Psoas muscle (tissue), 8 donors: ENCODE data around the gene TSPAN14. TPM values are rescaled to one million over a fixed set of nuclear protein-coding genes. Genes with fewer than 3 reads are reported as not detected.

Experiments used
- ATAC-seq, 4 donors: fragments of 200-7000 bp; cut with Tn5 transposase; one replicate each; pipeline ENCODE4 v1.9.1; 2020; ENCODE audit warnings: moderate library complexity in 3 of 4, mild to moderate bottlenecking in 2 of 4
- DNase-seq, 2 donors: peaks; one replicate each; pipeline ENCODE4 v3.0.0-alpha.2; 2020
- H3K27ac ChIP-seq: fragments of 200-600 bp; one replicate; pipeline ENCODE4 v1.8.0; 2022
- H3K27me3 ChIP-seq, 3 donors: fragments of 200-600 bp in 1 of 3; one replicate each; pipeline versions ENCODE4 v1.6.1 to v1.8.0; 2013 to 2022; ENCODE audit warnings: low read length in 2 of 3, mild to moderate bottlenecking in 2 of 3, moderate library complexity in 1 of 3; ENCODE audit not compliant: insufficient read depth in 3 of 3
- H3K36me3 ChIP-seq, 2 donors: fragments of 200-600 bp in 1 of 2; one replicate each; pipeline versions ENCODE4 v1.6.1 to v1.8.0; 2013 to 2022; ENCODE audit warnings: low read depth in 1 of 2, mild to moderate bottlenecking in 1 of 2, moderate library complexity in 1 of 2; ENCODE audit not compliant: insufficient read depth in 1 of 2
- H3K4me1 ChIP-seq: fragments of 200-600 bp; one replicate; pipeline ENCODE4 v1.8.0; 2022
- H3K4me3 ChIP-seq: fragments of 200-600 bp; one replicate; pipeline ENCODE4 v1.8.0; 2022; ENCODE audit warnings: mild to moderate bottlenecking
- H3K9me3 ChIP-seq: fragments of 200-600 bp; one replicate; pipeline ENCODE4 v1.8.0; 2022
- WGBS, 3 donors: extraction: QIAGEN DNeasy Blood & Tissue Kit; methylation state at CpG; one replicate each; pipeline versions ENCODE4 v1.1.6 to v1.1.7; 2013; 5-methylcytosine and 5-hydroxymethylcytosine counted together
- intact Hi-C, 2 donors: fragments of 100-400 bp; cut with DNase I; formaldehyde crosslinking; loops; one replicate each; pipeline versions ENCODE4 v1.11.0 to v1.14.2; 2022
- polyA plus RNA-seq, 3 donors: library from polyadenylated mRNA; stranded (reverse); fragments of 200-250 nt; gene quantifications; one replicate each; pipeline ENCODE4 v1.2.3, GENCODE V29; 2013
- total RNA-seq, 4 donors: library from RNA; stranded (reverse); fragmentation: NEBNext Ultra II Directional in 2 of 4; extraction: Animal tissue kit (Norgen Biotek cat#: 25700) in 2 of 4; gene quantifications; one replicate each; pipeline versions ENCODE4 v1.2.1 to v1.2.4, GENCODE V29; 2021 to 2023
- TF ChIP-seq, protein P1 (sequence below): fragments of 200-600 bp; IDR thresholded peaks from one replicate; pipeline ENCODE4 v1.8.0; 2022; ENCODE audit warnings: antibody characterized with exemption
- donor health status: healthy with polysubstance abuse.
- donor health status: DM: no; HTN: no; CAD: no; lungs with moderate emphysema.
- donor health status: Bipolar disorder and iron deficiency.
- donor health status: healthy.
- donor health status: DM: yes; HTN: yes; CAD: no.
- donor health status: DM: no; HTN: no; CAD: no.
- donor health status: DM: no; HTN: no; CAD: no.
- donor health status: DM: yes; HTN: yes; CAD: no.

Gene TSPAN14
- total and polyA plus RNA-seq, 7 donors, result 19.4 to 33.3 (median 23.9) TPM

GRCh38 chr10:80503584-80504157, 49.6 kb downstream of the TSPAN14 start:
- Histone ChIP-seq H3K4me3 (no peak overlapping the region), H3K27ac (peak overlapping the region; percentile 10), H3K9me3 (no peaks in the 10 kb centered on the region), H3K4me1 (peaks cover 50% of the 10 kb centered on the region), H3K27me3 (no peaks in the 10 kb centered on the region), H3K36me3 (peaks cover 0 to 11% of the 10 kb centered on the region in 2 donors)
- intact Hi-C loops, result loop anchor here (2.0 to 10.0 kb wide), 3 partner anchors 59 to 119 kb away; no protein-coding TSS in a partner anchor
- ATAC-seq (no peak), DNase-seq (no peak)
- WGBS, 3 donors, result 78 to 81% (median 78%) methylated on average over 7 of the region's 7 CpGs
- TF ChIP-seq, protein P1, sequence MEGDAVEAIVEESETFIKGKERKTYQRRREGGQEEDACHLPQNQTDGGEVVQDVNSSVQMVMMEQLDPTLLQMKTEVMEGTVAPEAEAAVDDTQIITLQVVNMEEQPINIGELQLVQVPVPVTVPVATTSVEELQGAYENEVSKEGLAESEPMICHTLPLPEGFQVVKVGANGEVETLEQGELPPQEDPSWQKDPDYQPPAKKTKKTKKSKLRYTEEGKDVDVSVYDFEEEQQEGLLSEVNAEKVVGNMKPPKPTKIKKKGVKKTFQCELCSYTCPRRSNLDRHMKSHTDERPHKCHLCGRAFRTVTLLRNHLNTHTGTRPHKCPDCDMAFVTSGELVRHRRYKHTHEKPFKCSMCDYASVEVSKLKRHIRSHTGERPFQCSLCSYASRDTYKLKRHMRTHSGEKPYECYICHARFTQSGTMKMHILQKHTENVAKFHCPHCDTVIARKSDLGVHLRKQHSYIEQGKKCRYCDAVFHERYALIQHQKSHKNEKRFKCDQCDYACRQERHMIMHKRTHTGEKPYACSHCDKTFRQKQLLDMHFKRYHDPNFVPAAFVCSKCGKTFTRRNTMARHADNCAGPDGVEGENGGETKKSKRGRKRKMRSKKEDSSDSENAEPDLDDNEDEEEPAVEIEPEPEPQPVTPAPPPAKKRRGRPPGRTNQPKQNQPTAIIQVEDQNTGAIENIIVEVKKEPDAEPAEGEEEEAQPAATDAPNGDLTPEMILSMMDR, result no peak

GRCh38 chr10:80504158-80504811, 50.2 kb downstream of the TSPAN14 start:
- Histone ChIP-seq H3K36me3 (peaks cover 0 to 17% of the 10 kb centered on the region in 2 donors), H3K4me3 (no peak overlapping the region), H3K27ac (peak overlapping the region; percentile 31), H3K27me3 (no peaks in the 10 kb centered on the region), H3K4me1 (peaks cover 48% of the 10 kb centered on the region), H3K9me3 (no peaks in the 10 kb centered on the region)
- WGBS, 3 donors, result 54 to 73% (median 69%) methylated on average over 7 of the region's 7 CpGs
- intact Hi-C loops, result loop anchor here (2.0 to 10.0 kb wide), 3 partner anchors 59 to 119 kb away; no protein-coding TSS in a partner anchor
- DNase-seq, result peak in 1 of 2 donors; percentile 39
- no peak for ATAC-seq
- TF ChIP-seq, protein P1, result no peak

GRCh38 chr10:80504897-80505465, 50.9 kb downstream of the TSPAN14 start:
- 71 to 84% (median 76%) methylated on average over 4 to 5 of the region's 5 CpGs for whole genome bisulfite sequencing, 3 donors
- Histone ChIP-seq H3K36me3 (peaks cover 0 to 23% of the 10 kb centered on the region in 2 donors), H3K27me3 (no peaks in the 10 kb centered on the region), H3K4me1 (peaks cover 41% of the 10 kb centered on the region), H3K9me3 (no peaks in the 10 kb centered on the region), H3K27ac (peak overlapping the region; percentile 31), H3K4me3 (no peak overlapping the region)
- no peak for DNase-seq
- ATAC-seq, result peak in 2 of 4 donors; percentile 2 to 26
- intact Hi-C loops, result loop anchor here (1.0 to 10.0 kb wide), 4 partner anchors 60 to 120 kb away; no protein-coding TSS in a partner anchor
- TF ChIP-seq, protein P1, result no peak

DNA sequence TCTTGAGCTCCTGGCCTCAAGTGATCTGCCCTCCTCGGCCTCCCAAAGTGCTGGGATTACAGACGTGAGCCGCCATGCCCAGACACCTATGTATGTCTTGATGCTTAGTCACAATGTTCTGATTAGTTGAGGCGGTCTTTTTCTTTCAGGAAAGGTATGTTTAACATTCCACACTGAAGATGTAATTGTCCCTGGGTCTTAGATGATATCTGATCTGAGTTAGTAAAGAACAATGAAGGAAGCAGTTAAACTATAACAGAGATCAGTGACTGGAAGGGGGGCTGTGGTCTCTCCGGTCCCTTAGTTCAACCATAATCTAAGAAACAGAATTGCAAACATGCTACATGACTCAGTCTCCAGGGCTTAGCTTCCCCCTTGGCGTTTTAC, 52.1 kb downstream of the TSPAN14 start:
- WGBS, 3 donors, result 71 to 83% (median 76%) methylated on average over 6 of the region's 6 CpGs
- DNase-seq (no peak), ATAC-seq (no peak)
- Histone ChIP-seq H3K4me1 (peaks cover 37% of the 10 kb centered on the region), H3K9me3 (no peaks in the 10 kb centered on the region), H3K27me3 (no peaks in the 10 kb centered on the region), H3K36me3 (peaks cover 0 to 34% of the 10 kb centered on the region in 2 donors), H3K4me3 (no peak overlapping the region), H3K27ac (peak overlapping the region; percentile 46)
- intact Hi-C loops, result loop anchor here in 1 of 2 donors (10.0 kb wide), 1 partner anchor 121 kb away; no protein-coding TSS in a partner anchor
- TF ChIP-seq, protein P1, result no peak
